Ovary (tissue), 9 donors: Measurements from ENCODE around the gene KIF26B. TPM values are rescaled to one million over a fixed set of nuclear protein-coding genes. Genes with fewer than 3 reads are reported as not detected.

Source experiments
- DNase-seq, 5 donors: peaks; one replicate each; pipeline ENCODE4 v3.0.0-alpha.2; 2019 to 2020
- H3K27ac ChIP-seq, 2 donors: fragments of 200-600 bp; one replicate each; pipeline versions ENCODE4 v1.5.1 to v1.8.0; 2019 to 2022
- H3K27me3 ChIP-seq: fragments of 200-600 bp; one replicate; pipeline ENCODE4 v1.8.0; 2022
- H3K36me3 ChIP-seq: fragments of 200-600 bp; sonication (generic); one replicate; pipeline ENCODE4 v1.5.1; 2019
- H3K4me1 ChIP-seq: one replicate; pipeline ENCODE4 v1.8.1; 2013; ENCODE audit warnings: mild to moderate bottlenecking, moderate library complexity; ENCODE audit not compliant: insufficient read depth
- H3K4me3 ChIP-seq: fragments of 200-600 bp; sonication (generic); one replicate; pipeline ENCODE4 v1.5.1; 2017
- H3K9me3 ChIP-seq, 2 donors: fragments of 200-600 bp in 1 of 2; sonication (generic) in 1 of 2; one replicate each; pipeline versions ENCODE4 v1.5.1 to v1.8.1; 2013 to 2019; ENCODE audit warnings: mild to moderate bottlenecking in 1 of 2, moderate library complexity in 1 of 2
- EP300 ChIP-seq: sonication (generic); formaldehyde crosslinking; IDR thresholded peaks from one replicate; pipeline ENCODE4 v1.6.1; 2017; ENCODE audit warnings: antibody characterized with exemption
- POLR2A ChIP-seq: fragments of 450-650 bp; IDR thresholded peaks from one replicate; pipeline ENCODE4 v1.6.1; 2017; ENCODE audit warnings: antibody characterized with exemption, mild to moderate bottlenecking, moderate library complexity
- WGBS, 3 donors: extraction: QIAGEN DNeasy Blood & Tissue Kit in 1 of 3; methylation state at CpG; one replicate each; pipeline versions ENCODE4 v1.1.5 to v1.1.7; 2013 to 2017; 5-methylcytosine and 5-hydroxymethylcytosine counted together
- intact Hi-C, 4 donors: fragments of 100-400 bp; cut with DNase I; formaldehyde crosslinking; loops; one replicate each; pipeline versions ENCODE4 v1.11.0 to v1.15.1; 2022 to 2023
- polyA plus RNA-seq, 2 donors: library from polyadenylated mRNA; stranded (reverse); fragments of 200-250 nt in 1 of 2; fragments of 350-450 nt in 1 of 2; fragmentation: Illumina TruSeq in 1 of 2; extraction: RNeasy Lipid Tissue Mini Kit (QIAGEN cat#74804) in 1 of 2; gene quantifications; one replicate each; pipeline ENCODE4 v1.2.3, GENCODE V29; 2013 to 2014
- total RNA-seq, 7 donors: library from RNA; depleted of rRNA in 2 of 7; stranded (reverse); fragments of >200 nt in 2 of 7; fragmentation: NEBNext Ultra II Directional in 3 of 7; extraction: Animal tissue kit (Norgen Biotek cat#: 25700) in 3 of 7; gene quantifications; one replicate each; pipeline versions ENCODE4 v1.1.0 to v1.2.4, GENCODE V29; 2016 to 2023
- TF ChIP-seq, protein P1 (sequence below), 3 donors: fragments of 450-650 bp in 2 of 3; fragments of 200-600 bp in 1 of 3; IDR thresholded peaks; one replicate each; pipeline versions ENCODE4 v1.5.1 to v1.8.0; 2016 to 2022; ENCODE audit warnings: antibody characterized with exemption in 3 of 3, mild to moderate bottlenecking in 1 of 3
- donor health status: DM: no; HTN: no; CAD: no; lungs with moderate emphysema.
- donor health status: DM: no; HTN: no; CAD: no.
- donor health status: Bipolar disorder and iron deficiency.
- donor health status: DM: yes; HTN: yes; CAD: no.
- donor health status: DM: no; HTN: no; CAD: no.
- donor health status: DM: yes; HTN: yes; CAD: no.

Gene KIF26B
- total and polyA plus RNA-seq, 9 donors, result 0.28 to 4.0 (median 0.54) TPM

- 54 to 58% (median 57%) methylated on average over 9 of the region's 9 CpGs for WGBS, 3 donors
- intact Hi-C loops, result no loop called here
- Histone ChIP-seq H3K9me3 (no peaks in the 10 kb centered on the region), H3K27ac (no peak overlapping the region), H3K36me3 (no peaks in the 10 kb centered on the region), H3K4me3 (no peak overlapping the region), H3K27me3 (no peaks in the 10 kb centered on the region), H3K4me1 (no peaks in the 10 kb centered on the region)
- no peak for DNase-seq
- TF ChIP-seq POLR2A (no peak), EP300 (no peak)
- TF ChIP-seq, protein P1, sequence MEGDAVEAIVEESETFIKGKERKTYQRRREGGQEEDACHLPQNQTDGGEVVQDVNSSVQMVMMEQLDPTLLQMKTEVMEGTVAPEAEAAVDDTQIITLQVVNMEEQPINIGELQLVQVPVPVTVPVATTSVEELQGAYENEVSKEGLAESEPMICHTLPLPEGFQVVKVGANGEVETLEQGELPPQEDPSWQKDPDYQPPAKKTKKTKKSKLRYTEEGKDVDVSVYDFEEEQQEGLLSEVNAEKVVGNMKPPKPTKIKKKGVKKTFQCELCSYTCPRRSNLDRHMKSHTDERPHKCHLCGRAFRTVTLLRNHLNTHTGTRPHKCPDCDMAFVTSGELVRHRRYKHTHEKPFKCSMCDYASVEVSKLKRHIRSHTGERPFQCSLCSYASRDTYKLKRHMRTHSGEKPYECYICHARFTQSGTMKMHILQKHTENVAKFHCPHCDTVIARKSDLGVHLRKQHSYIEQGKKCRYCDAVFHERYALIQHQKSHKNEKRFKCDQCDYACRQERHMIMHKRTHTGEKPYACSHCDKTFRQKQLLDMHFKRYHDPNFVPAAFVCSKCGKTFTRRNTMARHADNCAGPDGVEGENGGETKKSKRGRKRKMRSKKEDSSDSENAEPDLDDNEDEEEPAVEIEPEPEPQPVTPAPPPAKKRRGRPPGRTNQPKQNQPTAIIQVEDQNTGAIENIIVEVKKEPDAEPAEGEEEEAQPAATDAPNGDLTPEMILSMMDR (IDR thresholded peaks at IDR 0.05), result no peak
These were observed 499.8 kb downstream of the KIF26B start for GRCh38 chr1:245654460-245655050.

GRCh38 chr1:245656189-245656717 lies 501.5 kb downstream of the KIF26B start:
- H3K4me1 ChIP-seq, result no peaks in the 10 kb centered on the region
- H3K9me3 ChIP-seq, result no peaks in the 10 kb centered on the region
- intact Hi-C loops, result no loop called here
- H3K27me3 ChIP-seq, result no peaks in the 10 kb centered on the region
- 91 to 94% (median 94%) methylated on average over 11 of the region's 11 CpGs for WGBS, 3 donors
- no peak for DNase-seq
- TF ChIP-seq POLR2A, result no peak
- TF ChIP-seq, protein P1 (IDR thresholded peaks at IDR 0.05), result no peak
- TF ChIP-seq EP300, result no peak
- no peaks in the 10 kb centered on the region for H3K36me3 ChIP-seq
- H3K4me3 ChIP-seq, result no peak overlapping the region
- H3K27ac ChIP-seq, result no peak overlapping the region

GRCh38 chr1:245657371-245657770 lies 502.6 kb downstream of the KIF26B start:
- WGBS, 3 donors, result 91 to 97% (median 92%) methylated on average over 6 of the region's 6 CpGs
- Histone ChIP-seq H3K9me3 (no peaks in the 10 kb centered on the region), H3K4me3 (no peak overlapping the region), H3K27ac (no peak overlapping the region), H3K4me1 (no peaks in the 10 kb centered on the region), H3K36me3 (no peaks in the 10 kb centered on the region), H3K27me3 (no peaks in the 10 kb centered on the region)
- TF ChIP-seq, protein P1 (IDR thresholded peaks at IDR 0.05), result no peak
- no peak for TF ChIP-seq POLR2A
- TF ChIP-seq EP300, result no peak
- DNase-seq, result no peak
- intact Hi-C loops, result no loop called here

GRCh38 chr1:245663373-245663772 lies 508.6 kb downstream of the KIF26B start:
- intact Hi-C loops, result no loop called here
- H3K27ac ChIP-seq, result no peak overlapping the region
- WGBS, 3 donors, result 81 to 87% (median 82%) methylated on average over 3 of the region's 3 CpGs
- no peaks in the 10 kb centered on the region for H3K9me3 ChIP-seq
- H3K36me3 ChIP-seq, result no peaks in the 10 kb centered on the region
- TF ChIP-seq EP300 (no peak), POLR2A (no peak)
- TF ChIP-seq, protein P1 (IDR thresholded peaks at IDR 0.05), result no peak
- H3K4me1 ChIP-seq, result no peaks in the 10 kb centered on the region
- no peak for DNase-seq
- H3K27me3 ChIP-seq, result no peaks in the 10 kb centered on the region
- H3K4me3 ChIP-seq, result no peak overlapping the region
